ENCODE measurements around the gene CMTR1.

- TF ChIP-seq ZNF274 (IDR thresholded peaks at IDR 0.05; ENCODE audit: low read depth, low read length) (no peak), CTCF (IDR thresholded peaks at IDR 0.05 in 2 of 3, conservative IDR thresholded peaks at IDR 0.05 in 1 of 3; ENCODE audit: borderline replicate concordance in 1 of 3, insufficient read depth in 1 of 3, low read depth in 2 of 3, low read length in 2 of 3) (no peak), POLR2AphosphoS5 (IDR thresholded peaks at IDR 0.05; ENCODE audit: low read depth, low read length) (no peak), SP1 (IDR thresholded peaks at IDR 0.05; ENCODE audit: low read depth) (no peak), JUND (IDR thresholded peaks at IDR 0.05) (no peak), POLR2A (IDR thresholded peaks at IDR 0.05; ENCODE audit: borderline replicate concordance, extremely low read depth, insufficient read depth, insufficient read length) (no peak), EZH2 (IDR thresholded peaks at IDR 0.05) (no peak), TCF7L2 (IDR thresholded peaks at IDR 0.05; ENCODE audit: borderline replicate concordance, extremely low read depth, insufficient read depth, insufficient read length) (no peak)
Observed at GRCh38 chr6:37451441-37452193, 18.6 kb downstream of the CMTR1 start.

Data from HCT116 (cell line).